ENCODE data around the gene ALDH6A1. TPM values are rescaled to one million over a fixed set of nuclear protein-coding genes. Genes with fewer than 3 reads are reported as not detected.

The ALDH6A1 gene
- total and polyA plus RNA-seq, 4 donors: 8.7 to 43.3 (median 21.1) TPM

DNA sequence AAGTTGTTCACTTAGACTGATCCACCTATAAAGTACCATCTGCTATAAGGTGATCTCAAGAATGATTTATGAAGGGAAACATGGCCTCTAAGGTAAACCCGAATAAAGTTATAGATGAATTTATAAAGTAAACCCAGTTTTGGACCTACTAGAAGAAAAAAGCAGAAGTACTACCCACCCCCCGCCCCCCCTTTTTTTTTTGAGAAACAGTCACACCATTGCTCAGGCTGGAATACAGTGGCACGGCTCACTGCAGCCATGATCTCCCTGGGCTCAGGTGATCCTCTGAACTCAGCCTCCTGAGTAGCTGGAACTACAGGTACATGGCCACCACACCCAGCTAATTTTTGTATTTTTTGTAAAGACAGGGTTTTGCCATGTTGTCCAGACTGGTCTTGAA, 69.1 kb downstream of the ALDH6A1 start:
- Histone ChIP-seq H3K27me3 (ENCODE audit: control insufficient read depth in 3 of 3, insufficient read depth in 3 of 3, low read length in 2 of 3) (no peaks in the 10 kb centered on the region), H3K4me3 (no peak overlapping the region), H3K9ac (ENCODE audit: insufficient read depth in 1 of 2, low read length in 2 of 2) (no peak overlapping the region), H3K4me1 (ENCODE audit: control insufficient read depth in 5 of 5, insufficient read depth in 5 of 5, low read length in 5 of 5) (peaks cover 0 to 10% (median 3%) of the 10 kb centered on the region in 5 donors), H3K9me3 (ENCODE audit: control insufficient read depth in 4 of 4, insufficient read depth in 3 of 4, low read length in 3 of 4) (no peaks in the 10 kb centered on the region), H3K36me3 (ENCODE audit: control insufficient read depth in 4 of 4, insufficient read depth in 4 of 4, low read length in 4 of 4) (peaks cover 0 to 6% (median 4%) of the 10 kb centered on the region in 4 donors), H3K27ac (ENCODE audit: low read depth in 1 of 2, low read length in 1 of 2) (no peak overlapping the region)
- 46 to 75% methylated on average over 3 of the region's 3 CpGs for WGBS, 2 donors
- no peak for DNase-seq
- TF ChIP-seq, protein P1, sequence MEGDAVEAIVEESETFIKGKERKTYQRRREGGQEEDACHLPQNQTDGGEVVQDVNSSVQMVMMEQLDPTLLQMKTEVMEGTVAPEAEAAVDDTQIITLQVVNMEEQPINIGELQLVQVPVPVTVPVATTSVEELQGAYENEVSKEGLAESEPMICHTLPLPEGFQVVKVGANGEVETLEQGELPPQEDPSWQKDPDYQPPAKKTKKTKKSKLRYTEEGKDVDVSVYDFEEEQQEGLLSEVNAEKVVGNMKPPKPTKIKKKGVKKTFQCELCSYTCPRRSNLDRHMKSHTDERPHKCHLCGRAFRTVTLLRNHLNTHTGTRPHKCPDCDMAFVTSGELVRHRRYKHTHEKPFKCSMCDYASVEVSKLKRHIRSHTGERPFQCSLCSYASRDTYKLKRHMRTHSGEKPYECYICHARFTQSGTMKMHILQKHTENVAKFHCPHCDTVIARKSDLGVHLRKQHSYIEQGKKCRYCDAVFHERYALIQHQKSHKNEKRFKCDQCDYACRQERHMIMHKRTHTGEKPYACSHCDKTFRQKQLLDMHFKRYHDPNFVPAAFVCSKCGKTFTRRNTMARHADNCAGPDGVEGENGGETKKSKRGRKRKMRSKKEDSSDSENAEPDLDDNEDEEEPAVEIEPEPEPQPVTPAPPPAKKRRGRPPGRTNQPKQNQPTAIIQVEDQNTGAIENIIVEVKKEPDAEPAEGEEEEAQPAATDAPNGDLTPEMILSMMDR (IDR thresholded peaks at IDR 0.05; ENCODE audit: control extremely low read depth, extremely low read depth): no peak
- ATAC-seq (ENCODE audit: insufficient read depth, low FRiP score): no peak

DNA sequence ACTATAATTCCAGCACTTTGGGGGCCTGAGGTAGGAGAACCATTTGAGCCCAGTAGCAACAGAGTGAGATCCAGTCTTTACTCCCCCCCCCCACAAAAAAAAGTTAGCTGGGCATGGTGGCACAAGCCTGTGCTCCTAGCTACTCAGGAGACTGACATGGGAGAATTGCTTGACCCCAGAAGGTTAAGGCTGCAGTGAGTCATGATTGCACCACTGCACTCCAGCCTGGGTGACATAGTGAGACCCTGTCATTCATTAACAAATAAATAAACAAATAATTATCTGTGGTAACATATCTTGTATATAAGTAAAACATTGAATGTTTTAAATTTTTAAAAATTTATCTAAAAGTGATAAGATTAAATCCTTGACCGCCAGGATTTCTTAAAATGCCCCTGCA, 70.0 kb downstream of the ALDH6A1 start:
- Histone ChIP-seq H3K4me1 (ENCODE audit: control insufficient read depth in 5 of 5, insufficient read depth in 5 of 5, low read length in 5 of 5) (peaks cover 0 to 4% (median 3%) of the 10 kb centered on the region in 5 donors), H3K9ac (ENCODE audit: insufficient read depth in 1 of 2, low read length in 2 of 2) (no peak overlapping the region), H3K4me3 (no peak overlapping the region), H3K36me3 (ENCODE audit: control insufficient read depth in 4 of 4, insufficient read depth in 4 of 4, low read length in 4 of 4) (peaks cover 0 to 8% (median 5%) of the 10 kb centered on the region in 4 donors), H3K27me3 (ENCODE audit: control insufficient read depth in 3 of 3, insufficient read depth in 3 of 3, low read length in 2 of 3) (no peaks in the 10 kb centered on the region), H3K27ac (ENCODE audit: low read depth in 1 of 2, low read length in 1 of 2) (no peak overlapping the region), H3K9me3 (ENCODE audit: control insufficient read depth in 4 of 4, insufficient read depth in 3 of 4, low read length in 3 of 4) (no peaks in the 10 kb centered on the region)
- TF ChIP-seq, protein P1 (IDR thresholded peaks at IDR 0.05; ENCODE audit: control extremely low read depth, extremely low read depth): no peak
- WGBS, 2 donors: 96 to 98% methylated on average over 1 of the region's 1 CpG
- DNase-seq: no peak
- no peak for ATAC-seq (ENCODE audit: insufficient read depth, low FRiP score)

DNA sequence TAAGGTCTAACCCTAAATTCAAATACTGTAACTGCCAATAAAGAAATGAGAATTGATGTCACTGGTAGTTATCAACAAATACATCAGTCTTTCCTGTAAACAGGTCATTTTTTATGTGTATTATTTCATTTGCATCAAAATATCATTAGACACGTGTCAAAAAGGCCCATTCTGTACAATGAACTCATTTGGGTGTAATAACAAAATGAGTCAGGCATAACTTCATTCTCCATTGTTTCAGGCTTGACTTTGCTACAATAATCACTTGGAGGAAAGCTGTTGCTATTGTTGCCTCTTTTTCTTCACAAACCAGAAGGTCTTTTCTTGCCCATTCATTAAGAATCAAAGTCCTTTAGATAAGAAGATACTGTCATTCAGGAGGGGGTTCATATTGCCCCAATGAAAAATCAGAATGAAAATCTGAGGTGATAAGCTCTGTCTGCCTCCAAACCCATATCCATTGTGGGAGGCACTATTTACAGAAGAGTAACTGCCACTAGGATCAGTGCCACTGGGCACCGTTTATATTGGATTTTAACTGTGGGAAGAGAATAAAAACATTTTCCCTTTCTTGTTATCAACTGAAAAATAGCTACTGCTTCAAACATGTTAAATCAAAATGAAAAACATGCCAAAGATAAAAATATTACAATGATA, 75.3 kb downstream of the ALDH6A1 start:
- no peak overlapping the region for H3K9ac ChIP-seq (ENCODE audit: insufficient read depth in 1 of 2, low read length in 2 of 2)
- no peaks in the 10 kb centered on the region for H3K27me3 ChIP-seq (ENCODE audit: control insufficient read depth in 3 of 3, insufficient read depth in 3 of 3, low read length in 2 of 3)
- no peak for ATAC-seq (ENCODE audit: insufficient read depth, low FRiP score)
- TF ChIP-seq, protein P1 (IDR thresholded peaks at IDR 0.05; ENCODE audit: control extremely low read depth, extremely low read depth): no peak
- no peak overlapping the region for H3K4me3 ChIP-seq
- peaks cover 3 to 11% (median 7%) of the 10 kb centered on the region in 4 donors for H3K36me3 ChIP-seq (ENCODE audit: control insufficient read depth in 4 of 4, insufficient read depth in 4 of 4, low read length in 4 of 4)
- no peaks in the 10 kb centered on the region for H3K9me3 ChIP-seq (ENCODE audit: control insufficient read depth in 4 of 4, insufficient read depth in 3 of 4, low read length in 3 of 4)
- DNase-seq: no peak
- 88 to 94% methylated on average over 2 of the region's 2 CpGs for WGBS, 2 donors
- H3K27ac ChIP-seq (ENCODE audit: low read depth in 1 of 2, low read length in 1 of 2): no peak overlapping the region
- no peaks in the 10 kb centered on the region for H3K4me1 ChIP-seq (ENCODE audit: control insufficient read depth in 5 of 5, insufficient read depth in 5 of 5, low read length in 5 of 5)

Other genes starting within 250 kb of the ALDH6A1 start
- gene PTGR2, start 232.6 kb downstream of the ALDH6A1 start, total RNA-seq: 10 to 100 TPM; 10.3 to 13.9 TPM
- gene PTGR2, start 232.6 kb downstream of the ALDH6A1 start, polyA plus RNA-seq: 1 to 10 TPM; 5.7 to 8.8 TPM
- 10 to 100 TPM; 39.2 to 76.1 TPM for gene ZNF410, start 197.6 kb downstream of the ALDH6A1 start, total RNA-seq
- 10 to 100 TPM; 31.5 to 31.6 TPM for gene ZNF410, start 197.6 kb downstream of the ALDH6A1 start, polyA plus RNA-seq
- 1 to 10 TPM; 4.6 to 9.7 TPM for gene FAM161B, start 134.4 kb downstream of the ALDH6A1 start, total RNA-seq
- gene FAM161B, start 134.4 kb downstream of the ALDH6A1 start, polyA plus RNA-seq: 1 to 10 TPM; 1.9 to 2.2 TPM
- gene COQ6, start 134.2 kb downstream of the ALDH6A1 start, total RNA-seq: 10 to 100 TPM; 22.5 to 23.4 TPM
- gene COQ6, start 134.2 kb downstream of the ALDH6A1 start, polyA plus RNA-seq: 10 to 100 TPM; 17.6 to 20.4 TPM
- 10 to 100 TPM; 11.9 to 18.4 TPM for gene ENTPD5, start 65.2 kb downstream of the ALDH6A1 start, total RNA-seq
- 1 to 10 TPM; 5.5 to 6.6 TPM for gene ENTPD5, start 65.2 kb downstream of the ALDH6A1 start, polyA plus RNA-seq
- gene BBOF1, start 65.1 kb downstream of the ALDH6A1 start, total RNA-seq: 10 to 100 TPM; 12.8 to 23.1 TPM
- gene BBOF1, start 65.1 kb downstream of the ALDH6A1 start, polyA plus RNA-seq: 1 to 10 TPM; 6.6 to 8.0 TPM
- gene LIN52, start 503 bp upstream of the ALDH6A1 start, total RNA-seq: 10 to 100 TPM in 1 of 2 donors, 1 to 10 TPM in 1; 9.0 to 13.7 TPM
- gene LIN52, start 503 bp upstream of the ALDH6A1 start, polyA plus RNA-seq: 1 to 10 TPM; 7.1 to 7.4 TPM
- not detected for gene VSX2, start 155.0 kb upstream of the ALDH6A1 start, total RNA-seq
- gene VSX2, start 155.0 kb upstream of the ALDH6A1 start, polyA plus RNA-seq: not detected
- gene ABCD4, start 218.5 kb upstream of the ALDH6A1 start, total RNA-seq: 10 to 100 TPM; 43.9 to 72.7 TPM
- gene ABCD4, start 218.5 kb upstream of the ALDH6A1 start, polyA plus RNA-seq: 10 to 100 TPM; 25.7 to 42.3 TPM

Data from lung (tissue), 12 donors.